Peyer's patch (tissue), 4 donors: ENCODE results near the gene WDR59.

Experiments used
- CTCF ChIP-seq, 6 experiments: fragments of 450-650 bp in 4 of 6; fragments of 200-600 bp in 2 of 6; sonication (generic) in 1 of 6; IDR thresholded peaks; one replicate each; pipeline ENCODE4 v1.5.1; 2017 to 2019; ENCODE audit warnings: antibody characterized with exemption in 6 of 6, mild to moderate bottlenecking in 3 of 6, moderate library complexity in 1 of 6
- POLR2A ChIP-seq, 2 donors: fragments of 450-650 bp; IDR thresholded peaks; one replicate each; pipeline ENCODE4 v1.5.1; 2017; ENCODE audit warnings: antibody characterized with exemption in 2 of 2, mild to moderate bottlenecking in 2 of 2, moderate library complexity in 2 of 2

- TF ChIP-seq POLR2A (IDR thresholded peaks at IDR 0.05) (no peak), CTCF (IDR thresholded peaks at IDR 0.05) (no peak)
These were observed 14.3 kb upstream of the WDR59 start for GRCh38 chr16:74999219-74999608.
